MM.1S (cell line): ENCODE results near the gene MYO9A.

Experiments
- CTCF ChIP-seq: fragments of 300-600 bp; sonication (generic); IDR thresholded peaks from 2 replicates; pipeline ENCODE4 v1.5.1; 2016; ENCODE audit warnings: antibody characterized with exemption, low read length, mixed read lengths
- EZH2 ChIP-seq: fragments of 300-600 bp; sonication (generic); optimal IDR thresholded peaks from 2 replicates; pipeline ENCODE3; 2017; ENCODE audit warnings: low read depth, mild to moderate bottlenecking, antibody characterized with exemption, low read length, mixed read lengths
- EZH2phosphoT487 ChIP-seq: fragments of 300-600 bp; sonication (generic); IDR thresholded peaks from 2 replicates; pipeline ENCODE4 v1.6.1; 2018; ENCODE audit warnings: antibody characterized with exemption, low read length

GRCh38 chr15:71802770-71803169 lies 315.2 kb downstream of the MYO9A start:
- TF ChIP-seq CTCF = peak; percentile 45
- no peak for TF ChIP-seq EZH2
- TF ChIP-seq EZH2phosphoT487 = no peak
